Stimulated activated CD4-positive, alpha-beta T cell treated with anti-CD3 and anti-CD28 coated beads, Interleukin-15, amount 100 ng/mL, for 1 hour (primary cell): ENCODE results near the gene NSF.
"Not testable (repeated sequence)": the region's sequence is repeated elsewhere in the genome, so short reads cannot be mapped to it uniquely, and the experiment has no call there.

Experiments
- DNase-seq, 2 donors: peaks; one replicate each; pipeline ENCODE4 v3.0.0-alpha.2; 2020; ENCODE audit warnings: low read depth in 1 of 2, low spot score in 1 of 2

Gene NSF

GRCh38 chr17:46773221-46773605 lies 182.7 kb downstream of the NSF start:
- DNase-seq: no peak

- no peak for DNase-seq
These were observed 183.2 kb downstream of the NSF start for GRCh38 chr17:46773676-46774075.

GRCh38 chr17:46774108-46774737 lies 183.8 kb downstream of the NSF start:
- DNase-seq: no peak

- no peak for DNase-seq
These were observed 186.0 kb downstream of the NSF start for GRCh38 chr17:46776298-46777005.

GRCh38 chr17:46777943-46778915 lies 187.8 kb downstream of the NSF start:
- DNase-seq: no peak

- DNase-seq: no peak
These were observed 189.5 kb downstream of the NSF start for GRCh38 chr17:46780003-46780373.

GRCh38 chr17:46782250-46782953 lies 191.9 kb downstream of the NSF start:
- no peak for DNase-seq

GRCh38 chr17:46783031-46783593 lies 192.6 kb downstream of the NSF start:
- DNase-seq: no peak

GRCh38 chr17:46785696-46786095 lies 195.2 kb downstream of the NSF start:
- DNase-seq: no peak

GRCh38 chr17:46787478-46787877 lies 197.0 kb downstream of the NSF start:
- no peak for DNase-seq

- DNase-seq: no peak
These were observed 197.8 kb downstream of the NSF start for GRCh38 chr17:46788300-46788699.

GRCh38 chr17:46788796-46789195 lies 198.3 kb downstream of the NSF start:
- no peak for DNase-seq

- DNase-seq: no peak
These were observed 199.1 kb downstream of the NSF start for GRCh38 chr17:46789610-46790009.

GRCh38 chr17:46790216-46790615 lies 199.7 kb downstream of the NSF start:
- no peak for DNase-seq

GRCh38 chr17:46791531-46791930 lies 201.1 kb downstream of the NSF start:
- no peak for DNase-seq

GRCh38 chr17:46792071-46792470 lies 201.6 kb downstream of the NSF start:
- no peak for DNase-seq

GRCh38 chr17:46793023-46793422 lies 202.6 kb downstream of the NSF start:
- DNase-seq: not testable (repeated sequence)

GRCh38 chr17:46793541-46793940 lies 203.1 kb downstream of the NSF start:
- no peak for DNase-seq

- no peak for DNase-seq
These were observed 203.8 kb downstream of the NSF start for GRCh38 chr17:46794318-46794717.

- DNase-seq: no peak
These were observed 205.0 kb downstream of the NSF start for GRCh38 chr17:46795379-46795952.

GRCh38 chr17:46796084-46796483 lies 205.6 kb downstream of the NSF start:
- no peak for DNase-seq
